NOMO-1 treated with DMSO at 0.1 percent for 48 hours (cell line): Measurements from ENCODE around the gene ROPN1.
A peak's percentile ranks its signal among the peaks of the same experiment; 100 is the strongest.
"Not testable (repeated sequence)": the region's sequence is repeated elsewhere in the genome, so short reads cannot be mapped to it uniquely, and the experiment has no call there.

Experiments used
- DNase-seq: peaks from one replicate; lab custom pipeline; 2025; ENCODE audit not compliant: unreplicated experiment; lab: John Stamatoyannopoulos, UW

The ROPN1 gene

GRCh38 chr3:124001366-124001765 is 9.4 kb upstream of the ROPN1 start:
- not testable (repeated sequence) for DNase-seq

DNA sequence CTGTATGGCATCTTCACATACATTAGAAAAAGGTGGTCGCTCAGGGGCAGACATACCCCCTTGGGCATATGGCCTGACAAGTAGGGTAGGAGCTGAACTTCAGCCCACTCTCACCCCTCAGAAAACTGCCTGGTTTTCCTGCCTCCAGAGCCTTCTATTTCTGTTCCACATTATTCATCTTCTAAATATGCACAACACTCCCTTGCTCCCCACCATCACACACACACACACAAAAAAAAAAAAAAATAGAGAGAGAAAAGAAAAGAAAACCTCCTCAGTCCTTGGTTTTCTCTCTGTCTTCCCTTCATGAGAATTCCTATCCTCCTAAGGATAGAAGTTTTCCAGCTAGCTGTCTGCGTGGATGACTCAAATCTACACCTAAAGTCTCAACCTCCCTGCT is 5.6 kb upstream of the ROPN1 start:
- DNase-seq: no peak

- no peak for DNase-seq
These were observed 1.9 kb upstream of the ROPN1 start for GRCh38 chr3:123993818-123994217.

DNA sequence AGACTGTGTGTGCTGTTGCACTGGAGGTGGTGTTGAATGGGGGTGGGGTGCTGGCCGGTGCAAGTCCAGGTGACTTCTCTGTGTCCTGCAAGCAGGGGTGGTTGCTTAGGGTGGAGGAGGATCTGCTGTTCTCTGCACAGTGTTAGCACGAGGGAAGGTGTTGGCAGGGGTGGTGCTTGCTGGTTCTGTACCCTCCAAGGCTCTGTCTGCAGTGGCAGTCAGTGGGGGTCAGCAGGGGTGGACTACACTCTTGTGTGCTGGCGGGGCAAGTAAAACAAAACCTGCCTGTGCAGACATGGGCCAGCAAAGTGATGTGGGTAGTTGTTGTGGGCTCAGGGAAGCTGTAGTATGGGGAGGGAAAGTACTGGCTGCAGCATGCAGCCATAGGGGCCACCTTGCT is 5.5 kb downstream of the ROPN1 start:
- no peak for DNase-seq

DNA sequence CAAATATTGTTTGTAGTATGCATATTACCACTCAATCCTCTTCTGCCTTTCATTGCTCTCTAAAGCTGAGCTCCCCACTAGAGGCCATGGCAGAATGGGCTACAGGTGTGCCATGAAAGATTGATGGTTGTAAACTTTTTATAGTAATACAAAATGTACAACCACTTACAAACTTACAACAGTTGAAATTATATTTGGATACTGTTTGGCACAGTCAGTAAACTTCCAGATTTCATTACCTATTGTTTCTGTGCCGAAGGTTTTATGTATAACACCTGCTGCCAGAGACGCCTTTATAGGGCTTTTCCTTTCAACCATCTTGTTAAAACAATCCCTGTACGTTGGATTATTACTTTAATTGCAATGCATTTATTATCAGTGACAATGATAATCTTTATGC is 7.0 kb downstream of the ROPN1 start:
- no peak for DNase-seq

GRCh38 chr3:123984350-123984749 is 7.6 kb downstream of the ROPN1 start:
- no peak for DNase-seq

DNA sequence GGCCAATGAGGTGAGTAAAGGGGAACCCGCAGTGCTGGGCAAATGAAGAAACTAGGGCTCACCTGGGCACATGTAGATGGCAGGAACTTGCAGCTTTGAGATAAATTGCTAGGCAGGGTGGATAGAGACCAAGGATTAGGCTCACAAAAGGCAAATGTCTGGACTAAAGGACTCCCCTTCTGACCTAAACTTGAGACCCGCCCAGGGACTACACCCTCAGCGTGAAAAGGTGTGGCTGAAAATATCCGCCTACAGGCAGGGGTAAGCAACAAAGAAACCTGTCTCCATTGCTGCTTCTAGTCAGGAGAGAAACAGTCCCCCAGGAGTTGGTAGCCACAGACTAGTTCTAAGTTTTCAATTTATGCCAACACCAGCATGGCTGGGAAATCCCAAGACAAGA is 10.6 kb downstream of the ROPN1 start:
- DNase-seq: not testable (repeated sequence)

- no peak for DNase-seq
These were observed 11.4 kb downstream of the ROPN1 start for GRCh38 chr3:123980539-123980938.

DNA sequence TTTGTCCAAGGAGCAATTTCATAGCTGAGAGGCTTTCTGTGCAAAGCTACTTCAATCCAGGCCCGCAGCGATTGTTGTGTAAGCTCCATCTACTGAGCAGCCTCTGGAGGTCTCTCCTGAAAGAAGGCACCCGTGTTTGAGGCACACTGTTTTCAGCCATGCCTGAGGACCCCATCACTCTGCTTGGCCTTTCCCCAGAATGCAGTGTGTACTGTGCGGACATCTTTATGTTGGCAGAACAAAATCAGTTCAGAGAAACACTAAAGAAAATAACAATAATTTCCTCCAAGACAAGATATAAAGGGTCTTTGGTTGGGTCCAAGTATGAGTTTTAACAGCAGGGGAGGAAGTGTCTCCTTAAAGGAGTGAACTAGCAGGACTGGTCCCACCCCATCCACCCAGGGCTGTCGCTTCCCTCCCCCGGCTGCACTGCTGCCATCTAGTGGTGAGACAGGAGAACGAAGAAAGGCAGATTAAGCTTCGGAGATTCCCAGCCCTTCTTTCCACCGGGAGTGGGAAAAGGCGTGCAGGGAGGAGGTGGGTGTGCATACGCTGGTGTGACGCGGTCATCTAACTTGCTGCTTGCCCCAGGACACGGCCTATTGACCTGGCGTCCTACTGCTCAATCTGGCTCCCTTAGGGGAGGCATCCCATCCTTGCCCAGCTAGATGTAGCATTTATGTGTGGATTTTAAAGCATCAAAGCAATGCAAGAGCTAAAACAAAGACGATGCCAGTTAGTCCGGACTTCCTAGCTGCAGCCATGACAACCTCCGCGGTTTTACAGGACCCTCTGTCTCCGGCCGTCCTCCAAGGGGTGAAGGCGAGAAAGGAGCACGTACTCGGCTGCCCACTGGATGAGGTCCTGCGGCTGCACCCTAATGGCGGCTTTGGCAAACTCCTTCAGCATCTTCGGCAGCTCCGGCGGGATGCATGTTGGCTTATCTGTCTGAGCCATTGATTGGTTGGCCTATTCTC is 12.1 kb downstream of the ROPN1 start:
- DNase-seq: peak; percentile 18

GRCh38 chr3:123976904-123977303 is 15.0 kb downstream of the ROPN1 start:
- not testable (repeated sequence) for DNase-seq

- not testable (repeated sequence) for DNase-seq
These were observed 15.6 kb downstream of the ROPN1 start for GRCh38 chr3:123976181-123976898.

DNA sequence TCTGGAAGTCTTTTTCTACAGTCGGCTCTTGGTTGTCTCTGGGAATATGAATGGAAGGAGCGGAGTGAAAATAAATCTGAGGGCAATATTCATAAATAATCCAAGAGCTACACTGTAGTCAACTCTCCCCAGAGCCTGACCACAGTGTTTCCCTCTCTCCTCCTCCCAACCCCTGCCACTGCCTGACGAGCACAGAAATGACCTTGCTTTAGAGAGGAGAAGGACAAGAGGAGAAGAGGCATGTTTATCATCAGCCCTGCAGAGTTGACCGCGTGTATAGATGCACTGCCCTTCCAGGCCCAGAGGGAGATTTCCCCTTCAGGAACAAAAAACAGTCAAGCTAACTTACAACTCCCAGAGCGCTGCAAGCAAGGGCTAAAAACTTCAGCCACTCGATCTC is 16.9 kb downstream of the ROPN1 start:
- DNase-seq: not testable (repeated sequence)

GRCh38 chr3:123971406-123971805 is 20.5 kb downstream of the ROPN1 start:
- no peak for DNase-seq

DNA sequence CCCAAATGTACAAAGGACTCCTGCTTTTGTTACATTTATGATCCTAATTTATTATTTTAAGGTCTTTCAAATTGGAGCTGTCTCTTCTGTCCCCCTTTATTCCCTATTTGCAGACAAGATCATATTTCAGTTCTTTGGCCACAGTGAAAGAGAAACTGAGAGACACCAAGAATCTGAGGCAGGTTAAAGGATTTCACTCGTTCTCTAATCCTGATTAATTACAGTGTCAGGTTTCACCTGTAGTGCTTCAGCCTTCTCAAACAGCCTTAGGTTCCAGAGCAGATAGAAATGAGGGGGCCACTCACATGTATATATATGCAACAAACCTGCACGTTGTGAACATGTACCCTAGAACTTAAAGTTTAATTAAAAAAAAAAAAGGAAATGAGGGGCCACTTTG is 24.7 kb downstream of the ROPN1 start:
- not testable (repeated sequence) for DNase-seq

GRCh38 chr3:123966799-123967198 is 25.1 kb downstream of the ROPN1 start:
- DNase-seq: not testable (repeated sequence)

GRCh38 chr3:123964793-123965192 is 27.1 kb downstream of the ROPN1 start:
- DNase-seq: not testable (repeated sequence)

- no peak for DNase-seq
These were observed 30.4 kb downstream of the ROPN1 start for GRCh38 chr3:123961508-123961856.

GRCh38 chr3:123960781-123961507 is 31.0 kb downstream of the ROPN1 start, which contains the start of gene CCDC14:
CCDC14 (minus strand) TSS chr3:123961229; CDS start chr3:123961173, 56 bp downstream.
- peak; percentile 93 for DNase-seq

DNA sequence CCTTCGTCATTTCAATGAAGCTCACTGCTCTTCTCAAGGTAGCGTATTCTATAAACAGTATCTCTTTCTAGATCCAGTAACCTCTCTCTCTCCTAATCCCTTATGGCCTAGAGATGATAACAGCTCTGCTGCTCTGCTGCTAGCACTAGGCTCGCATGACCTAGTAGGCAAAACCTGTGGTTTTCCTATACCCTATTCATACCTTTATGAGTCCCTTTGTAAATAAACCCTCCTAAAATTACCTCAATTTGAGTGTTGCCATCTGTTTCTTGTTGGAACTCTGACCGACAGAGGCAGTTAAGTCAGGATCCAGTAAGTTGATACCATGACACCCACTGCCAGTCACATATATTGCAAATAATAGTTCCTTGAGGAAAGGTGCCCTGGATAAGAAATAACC is 38.2 kb downstream of the ROPN1 start:
- no peak for DNase-seq

DNA sequence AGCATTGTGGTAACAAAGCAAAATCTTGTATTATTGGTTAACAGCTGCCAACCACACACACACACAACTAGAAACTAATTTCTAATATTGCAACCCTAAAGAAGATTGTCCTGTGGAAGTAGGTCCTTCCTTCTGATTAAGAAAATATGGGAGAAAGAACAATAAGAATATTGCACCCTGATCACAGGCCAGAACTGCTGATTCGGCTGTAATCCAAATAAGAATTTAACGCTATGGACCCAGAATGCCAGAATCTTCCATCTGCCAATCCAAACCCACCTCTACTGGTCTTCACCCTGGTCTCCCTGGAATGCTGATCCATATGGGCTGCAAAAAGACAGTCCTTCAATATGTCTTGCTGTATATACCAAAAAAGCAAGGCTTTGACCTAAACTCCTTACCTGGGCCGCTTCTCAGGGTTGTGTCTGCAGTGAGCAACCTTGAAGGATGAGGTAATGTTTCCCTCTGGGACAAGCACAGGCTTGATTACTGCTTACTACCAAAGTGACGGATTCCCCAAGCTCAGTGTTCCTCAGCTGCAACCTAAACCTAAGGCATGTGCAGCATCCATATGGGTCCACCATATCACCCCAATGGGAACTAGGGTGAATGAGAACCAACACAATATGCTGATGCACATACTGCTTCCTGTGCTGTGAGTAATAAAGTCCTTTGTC is 38.9 kb downstream of the ROPN1 start:
- no peak for DNase-seq
